ENCODE data around the gene FBN2.

FBN2 gene

DNA sequence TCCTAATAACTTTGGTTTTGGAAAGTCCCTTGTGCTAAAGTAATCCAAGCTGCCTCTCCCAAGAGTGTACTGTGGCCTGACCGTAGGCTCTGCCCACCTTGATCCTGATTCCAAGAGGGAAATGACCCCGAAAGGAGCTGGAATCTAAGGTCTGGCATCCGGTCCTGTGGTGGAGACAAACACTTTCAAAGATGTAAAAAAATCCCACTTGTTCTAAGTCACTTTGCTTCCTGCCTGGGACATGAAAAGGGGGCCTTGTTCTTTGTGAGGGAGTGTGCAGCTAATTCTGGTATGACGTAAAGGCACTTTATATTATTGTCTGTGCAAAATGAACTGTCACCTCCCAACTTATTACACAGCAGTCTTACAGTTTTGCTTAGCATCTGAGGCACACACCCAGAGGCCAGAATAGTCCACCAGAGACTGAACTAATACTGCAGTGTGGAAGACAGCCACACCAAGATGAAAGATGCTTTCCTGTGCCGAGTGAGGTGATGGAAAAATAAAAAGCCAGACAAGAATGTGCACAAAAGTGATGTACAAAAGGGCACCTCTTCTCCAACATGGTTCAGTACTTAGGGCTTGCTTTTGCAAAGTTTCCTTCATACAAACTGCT lies 325.7 kb downstream of the FBN2 start:
- DNase-seq (ENCODE audit: low read depth, low spot score): no peak

- no peak for DNase-seq (ENCODE audit: low read depth, low spot score)
Measured at GRCh38 chr5:128208436-128208835, 329.6 kb downstream of the FBN2 start.
